ENCODE measurements around the gene C10orf90. TPM values are rescaled to one million over a fixed set of nuclear protein-coding genes. Genes with fewer than 3 reads are reported as not detected.

The C10orf90 gene
- total RNA-seq, 2 donors from 2014 or later, result 0.33 TPM; not detected in 1

GRCh38 chr10:126667568-126667967 lies 2.9 kb downstream of the C10orf90 start:
- Histone ChIP-seq H3K4me3 (ENCODE audit: low read length) (no peak overlapping the region), H3K27me3 (ENCODE audit: control insufficient read depth, insufficient read depth, low read length, poor library complexity, severe bottlenecking) (no peaks in the 10 kb centered on the region), H3K9me3 (ENCODE audit: control insufficient read depth, low read length) (no peaks in the 10 kb centered on the region), H3K9ac (ENCODE audit: extremely low read depth, low read length, poor library complexity, severe bottlenecking) (no peak overlapping the region), H3K4me1 (ENCODE audit: control insufficient read depth, insufficient read depth, low read length) (no peaks in the 10 kb centered on the region), H3K27ac (ENCODE audit: low read depth, low read length) (no peak overlapping the region), H3K36me3 (ENCODE audit: control insufficient read depth, insufficient read depth, low read length) (no peaks in the 10 kb centered on the region)
- DNase-seq, result no peak
- H3K27me3 Mint-ChIP-seq (ENCODE audit: insufficient read depth), result no peaks in the 10 kb centered on the region
- no peaks in the 10 kb centered on the region for H3K36me3 Mint-ChIP-seq (ENCODE audit: low read depth)
- H3K4me3 Mint-ChIP-seq, result no peak overlapping the region
- 94 to 96% methylated on average over 2 to 3 of the region's 3 CpGs for WGBS, 2 experiments (ENCODE audit: insufficient coverage in 1 of 2, insufficient read length in 1 of 2)
- H3K27ac Mint-ChIP-seq, result no peak overlapping the region
- H3K9me3 Mint-ChIP-seq, result peaks cover 4% of the 10 kb centered on the region
- peaks cover 19% of the 10 kb centered on the region for H3K4me1 Mint-ChIP-seq
- TF ChIP-seq CTCF (conservative IDR thresholded peaks at IDR 0.05), result no peak

- H3K9ac ChIP-seq (ENCODE audit: extremely low read depth, low read length, poor library complexity, severe bottlenecking), result no peak overlapping the region
- no peak overlapping the region for H3K27ac ChIP-seq (ENCODE audit: low read depth, low read length)
- no peak overlapping the region for H3K4me3 ChIP-seq (ENCODE audit: low read length)
- H3K27me3 ChIP-seq (ENCODE audit: control insufficient read depth, insufficient read depth, low read length, poor library complexity, severe bottlenecking), result no peaks in the 10 kb centered on the region
- no peaks in the 10 kb centered on the region for H3K4me1 ChIP-seq (ENCODE audit: control insufficient read depth, insufficient read depth, low read length)
- Mint-ChIP-seq H3K9me3 (no peaks in the 10 kb centered on the region), H3K27ac (no peak overlapping the region), H3K36me3 (ENCODE audit: low read depth) (no peaks in the 10 kb centered on the region), H3K27me3 (ENCODE audit: insufficient read depth) (no peaks in the 10 kb centered on the region), H3K4me1 (peaks cover 2% of the 10 kb centered on the region), H3K4me3 (no peak overlapping the region)
- no peaks in the 10 kb centered on the region for H3K9me3 ChIP-seq (ENCODE audit: control insufficient read depth, low read length)
- no peak for TF ChIP-seq CTCF (conservative IDR thresholded peaks at IDR 0.05)
- H3K36me3 ChIP-seq (ENCODE audit: control insufficient read depth, insufficient read depth, low read length), result no peaks in the 10 kb centered on the region
- DNase-seq, result no peak
- WGBS, 2 experiments (ENCODE audit: insufficient coverage in 1 of 2, insufficient read length in 1 of 2), result 91 to 95% methylated on average over 3 to 4 of the region's 4 CpGs
These were observed 5.3 kb downstream of the C10orf90 start for GRCh38 chr10:126665207-126665606.

- Histone ChIP-seq H3K4me3 (ENCODE audit: low read length) (no peak overlapping the region), H3K9ac (ENCODE audit: extremely low read depth, low read length, poor library complexity, severe bottlenecking) (no peak overlapping the region), H3K4me1 (ENCODE audit: control insufficient read depth, insufficient read depth, low read length) (no peaks in the 10 kb centered on the region), H3K27ac (ENCODE audit: low read depth, low read length) (no peak overlapping the region), H3K9me3 (ENCODE audit: control insufficient read depth, low read length) (no peaks in the 10 kb centered on the region), H3K36me3 (ENCODE audit: control insufficient read depth, insufficient read depth, low read length) (no peaks in the 10 kb centered on the region), H3K27me3 (ENCODE audit: control insufficient read depth, insufficient read depth, low read length, poor library complexity, severe bottlenecking) (no peaks in the 10 kb centered on the region)
- H3K4me3 Mint-ChIP-seq, result no peak overlapping the region
- no peaks in the 10 kb centered on the region for H3K9me3 Mint-ChIP-seq
- no peaks in the 10 kb centered on the region for H3K36me3 Mint-ChIP-seq (ENCODE audit: low read depth)
- no peaks in the 10 kb centered on the region for H3K27me3 Mint-ChIP-seq (ENCODE audit: insufficient read depth)
- WGBS, 2 experiments (ENCODE audit: insufficient coverage in 1 of 2, insufficient read length in 1 of 2), result 91 to 97% methylated on average over 5 of the region's 5 CpGs
- H3K27ac Mint-ChIP-seq, result no peak overlapping the region
- no peaks in the 10 kb centered on the region for H3K4me1 Mint-ChIP-seq
- no peak for TF ChIP-seq CTCF (conservative IDR thresholded peaks at IDR 0.05)
- no peak for DNase-seq
These were observed 6.6 kb downstream of the C10orf90 start for GRCh38 chr10:126663880-126664279.

Measured in endodermal cell (in vitro differentiated cells).